ENCODE data around the gene TBC1D1. TPM values are rescaled to one million over a fixed set of nuclear protein-coding genes. Genes with fewer than 3 reads are reported as not detected.

The TBC1D1 gene
- total and polyA plus RNA-seq, 8 donors: 53.3 to 78.9 (median 71.1) TPM

- Histone ChIP-seq H3K4me3 (no peak overlapping the region), H3K36me3 (no peaks in the 10 kb centered on the region), H3K9me3 (no peaks in the 10 kb centered on the region), H3K27ac (no peak overlapping the region), H3K4me1 (peaks cover 0 to 20% of the 10 kb centered on the region in 2 donors), H3K27me3 (no peaks in the 10 kb centered on the region)
- DNase-seq (no peak), ATAC-seq (no peak)
- intact Hi-C loops (cut with DNase I): no loop called here
- TF ChIP-seq, protein P1, sequence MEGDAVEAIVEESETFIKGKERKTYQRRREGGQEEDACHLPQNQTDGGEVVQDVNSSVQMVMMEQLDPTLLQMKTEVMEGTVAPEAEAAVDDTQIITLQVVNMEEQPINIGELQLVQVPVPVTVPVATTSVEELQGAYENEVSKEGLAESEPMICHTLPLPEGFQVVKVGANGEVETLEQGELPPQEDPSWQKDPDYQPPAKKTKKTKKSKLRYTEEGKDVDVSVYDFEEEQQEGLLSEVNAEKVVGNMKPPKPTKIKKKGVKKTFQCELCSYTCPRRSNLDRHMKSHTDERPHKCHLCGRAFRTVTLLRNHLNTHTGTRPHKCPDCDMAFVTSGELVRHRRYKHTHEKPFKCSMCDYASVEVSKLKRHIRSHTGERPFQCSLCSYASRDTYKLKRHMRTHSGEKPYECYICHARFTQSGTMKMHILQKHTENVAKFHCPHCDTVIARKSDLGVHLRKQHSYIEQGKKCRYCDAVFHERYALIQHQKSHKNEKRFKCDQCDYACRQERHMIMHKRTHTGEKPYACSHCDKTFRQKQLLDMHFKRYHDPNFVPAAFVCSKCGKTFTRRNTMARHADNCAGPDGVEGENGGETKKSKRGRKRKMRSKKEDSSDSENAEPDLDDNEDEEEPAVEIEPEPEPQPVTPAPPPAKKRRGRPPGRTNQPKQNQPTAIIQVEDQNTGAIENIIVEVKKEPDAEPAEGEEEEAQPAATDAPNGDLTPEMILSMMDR (IDR thresholded peaks at IDR 0.05): no peak
These were observed 111.0 kb downstream of the TBC1D1 start for GRCh38 chr4:38001927-38002326.

GRCh38 chr4:38002451-38003071, 111.7 kb downstream of the TBC1D1 start:
- TF ChIP-seq, protein P1 (IDR thresholded peaks at IDR 0.05): no peak
- no peaks in the 10 kb centered on the region for H3K36me3 ChIP-seq
- ATAC-seq (no peak), DNase-seq (no peak)
- no peaks in the 10 kb centered on the region for H3K27me3 ChIP-seq
- intact Hi-C loops (cut with DNase I): no loop called here
- no peaks in the 10 kb centered on the region for H3K9me3 ChIP-seq
- H3K4me3 ChIP-seq: no peak overlapping the region
- peaks cover 0 to 20% of the 10 kb centered on the region in 2 donors for H3K4me1 ChIP-seq
- no peak overlapping the region for H3K27ac ChIP-seq

DNA sequence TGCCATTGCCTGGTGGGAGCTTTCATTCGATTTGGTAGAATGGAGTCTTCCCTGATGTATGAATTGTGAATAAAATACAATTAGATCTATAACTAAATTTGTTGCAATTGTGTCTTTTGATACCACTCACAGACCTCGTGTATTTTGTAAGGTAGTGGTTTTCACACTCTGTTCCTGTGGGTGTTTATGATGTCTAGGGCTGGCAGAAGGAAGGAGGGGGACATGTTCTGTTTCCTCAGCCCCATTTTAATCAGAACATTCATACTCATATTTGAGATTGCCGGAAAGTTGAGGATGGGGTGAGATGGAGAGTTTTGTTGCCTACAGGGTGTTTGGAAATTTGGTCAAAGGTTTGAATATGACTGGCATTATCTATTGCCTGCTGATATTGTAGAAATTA, 112.2 kb downstream of the TBC1D1 start:
- ATAC-seq: no peak
- no peak overlapping the region for H3K4me3 ChIP-seq
- intact Hi-C loops (cut with DNase I): no loop called here
- TF ChIP-seq, protein P1 (IDR thresholded peaks at IDR 0.05): no peak
- no peak for DNase-seq
- H3K27me3 ChIP-seq: no peaks in the 10 kb centered on the region
- no peak overlapping the region for H3K27ac ChIP-seq
- no peaks in the 10 kb centered on the region for H3K36me3 ChIP-seq
- H3K9me3 ChIP-seq: no peaks in the 10 kb centered on the region
- peaks cover 0 to 20% of the 10 kb centered on the region in 2 donors for H3K4me1 ChIP-seq

GRCh38 chr4:38003628-38004027, 112.7 kb downstream of the TBC1D1 start:
- no peak for ATAC-seq
- intact Hi-C loops (cut with DNase I): no loop called here
- H3K27ac ChIP-seq: no peak overlapping the region
- no peaks in the 10 kb centered on the region for H3K9me3 ChIP-seq
- TF ChIP-seq, protein P1 (IDR thresholded peaks at IDR 0.05): no peak
- H3K4me3 ChIP-seq: no peak overlapping the region
- peaks cover 0 to 20% of the 10 kb centered on the region in 2 donors for H3K4me1 ChIP-seq
- no peaks in the 10 kb centered on the region for H3K27me3 ChIP-seq
- DNase-seq: no peak
- H3K36me3 ChIP-seq: no peaks in the 10 kb centered on the region

GRCh38 chr4:38004062-38004461, 113.2 kb downstream of the TBC1D1 start:
- ATAC-seq: no peak
- H3K4me1 ChIP-seq: peaks cover 0 to 20% of the 10 kb centered on the region in 2 donors
- TF ChIP-seq, protein P1 (IDR thresholded peaks at IDR 0.05): no peak
- no peak overlapping the region for H3K27ac ChIP-seq
- no peaks in the 10 kb centered on the region for H3K36me3 ChIP-seq
- DNase-seq: no peak
- intact Hi-C loops (cut with DNase I): no loop called here
- no peaks in the 10 kb centered on the region for H3K9me3 ChIP-seq
- H3K4me3 ChIP-seq: no peak overlapping the region
- H3K27me3 ChIP-seq: no peaks in the 10 kb centered on the region

Measured in left lung (tissue), 10 donors.